Effector CD8-positive, alpha-beta T cell (primary cell): Measurements from ENCODE around the gene EYA2.

Experiments
- DNase-seq: peaks from one replicate; lab custom pipeline; 2025; lab: John Stamatoyannopoulos, UW

Gene EYA2

GRCh38 chr20:47111576-47111975, 216.9 kb downstream of the EYA2 start:
- DNase-seq: no peak

GRCh38 chr20:47113362-47114109, 218.9 kb downstream of the EYA2 start:
- DNase-seq: no peak

- DNase-seq: no peak
Measured at GRCh38 chr20:47115694-47116093, 221.1 kb downstream of the EYA2 start.

GRCh38 chr20:47117371-47117770, 222.7 kb downstream of the EYA2 start:
- DNase-seq: no peak

- no peak for DNase-seq
Measured at GRCh38 chr20:47117773-47118172, 223.1 kb downstream of the EYA2 start.

GRCh38 chr20:47118206-47118605, 223.6 kb downstream of the EYA2 start:
- DNase-seq: no peak

- DNase-seq: no peak
Measured at GRCh38 chr20:47118641-47119040, 224.0 kb downstream of the EYA2 start.

- DNase-seq: no peak
Measured at GRCh38 chr20:47120346-47120936, 225.8 kb downstream of the EYA2 start.

GRCh38 chr20:47122560-47122959, 227.9 kb downstream of the EYA2 start:
- no peak for DNase-seq

GRCh38 chr20:47124181-47124717, 229.6 kb downstream of the EYA2 start:
- no peak for DNase-seq

- DNase-seq: no peak
Measured at GRCh38 chr20:47125508-47125757, 230.8 kb downstream of the EYA2 start.

GRCh38 chr20:47125758-47126591, 231.3 kb downstream of the EYA2 start:
- DNase-seq: no peak

GRCh38 chr20:47126709-47127108, 232.1 kb downstream of the EYA2 start:
- DNase-seq: no peak

- DNase-seq: no peak
Measured at GRCh38 chr20:47127546-47127945, 232.9 kb downstream of the EYA2 start.

GRCh38 chr20:47127999-47128398, 233.4 kb downstream of the EYA2 start:
- no peak for DNase-seq

GRCh38 chr20:47129306-47129705, 234.7 kb downstream of the EYA2 start:
- DNase-seq: no peak

GRCh38 chr20:47133809-47134456, 239.3 kb downstream of the EYA2 start:
- no peak for DNase-seq

GRCh38 chr20:47136782-47137181, 242.1 kb downstream of the EYA2 start:
- DNase-seq: no peak

GRCh38 chr20:47137231-47137870, 242.7 kb downstream of the EYA2 start:
- no peak for DNase-seq

GRCh38 chr20:47139934-47140535, 245.4 kb downstream of the EYA2 start:
- no peak for DNase-seq

- DNase-seq: no peak
Measured at GRCh38 chr20:47141350-47141921, 246.8 kb downstream of the EYA2 start.
